Thyroid gland (tissue), 4 donors: ENCODE measurements around the gene MAP1LC3B2.

Experiments
- POLR2A ChIP-seq, 2 donors: fragments of 450-650 bp; IDR thresholded peaks; one replicate each; pipeline ENCODE4 v1.6.1; 2017; ENCODE audit warnings: antibody characterized with exemption in 2 of 2, mild to moderate bottlenecking in 2 of 2, moderate library complexity in 1 of 2
- TF ChIP-seq, protein P1 (sequence below), 6 experiments: fragments of 200-600 bp in 3 of 6; fragments of 450-650 bp in 3 of 6; sonication (generic) in 3 of 6; IDR thresholded peaks; one replicate each; pipeline ENCODE4 v1.5.1; 2016 to 2019; ENCODE audit warnings: antibody characterized with exemption in 6 of 6, mild to moderate bottlenecking in 2 of 6, inconsistent platforms in 1 of 6, moderate library complexity in 1 of 6

DNA sequence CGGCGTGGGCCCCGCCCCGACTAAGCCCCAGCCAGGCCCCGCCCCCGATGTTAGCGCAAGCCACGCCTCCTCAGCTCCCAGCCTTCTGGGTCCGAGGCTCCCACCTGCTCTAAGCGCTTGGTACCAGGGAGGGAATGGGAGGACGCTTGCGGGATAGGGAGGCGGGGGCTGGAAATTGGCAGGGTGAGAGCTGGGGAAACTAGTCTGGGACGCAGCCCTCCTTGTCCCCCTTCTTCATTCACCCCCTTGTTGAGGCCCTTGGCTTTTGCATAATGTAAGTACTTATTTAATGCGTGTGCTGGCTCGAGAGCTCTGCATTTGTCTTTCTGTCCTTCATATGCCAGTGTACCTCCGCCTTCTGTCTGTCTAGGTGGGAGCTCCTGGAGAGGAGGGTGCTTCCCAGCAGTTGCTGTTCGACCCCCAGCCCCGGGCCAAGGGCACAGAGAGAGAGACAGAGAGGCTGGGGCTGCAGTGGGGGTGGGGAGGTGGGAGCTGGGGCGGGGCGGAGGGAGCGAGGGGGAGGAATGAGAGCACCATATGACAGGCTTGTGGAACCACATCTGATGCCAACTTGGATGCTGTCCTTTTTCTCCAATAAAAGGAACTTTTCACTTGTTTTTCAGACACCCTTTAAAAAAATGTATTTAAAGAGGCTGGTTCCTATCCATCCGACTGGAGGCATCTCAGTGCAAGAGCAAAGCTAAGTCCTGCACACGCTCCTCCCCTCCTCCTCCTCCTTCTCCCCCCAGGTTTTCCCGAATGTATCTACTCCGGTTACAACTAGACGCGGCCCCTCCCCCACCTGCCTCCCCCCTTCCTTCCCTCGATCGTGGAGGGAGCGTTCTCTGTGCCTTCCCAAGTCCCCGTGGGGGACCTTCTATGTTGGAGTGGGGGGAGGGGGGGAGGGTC is 25.6 kb upstream of the MAP1LC3B2 start:
- TF ChIP-seq, protein P1, sequence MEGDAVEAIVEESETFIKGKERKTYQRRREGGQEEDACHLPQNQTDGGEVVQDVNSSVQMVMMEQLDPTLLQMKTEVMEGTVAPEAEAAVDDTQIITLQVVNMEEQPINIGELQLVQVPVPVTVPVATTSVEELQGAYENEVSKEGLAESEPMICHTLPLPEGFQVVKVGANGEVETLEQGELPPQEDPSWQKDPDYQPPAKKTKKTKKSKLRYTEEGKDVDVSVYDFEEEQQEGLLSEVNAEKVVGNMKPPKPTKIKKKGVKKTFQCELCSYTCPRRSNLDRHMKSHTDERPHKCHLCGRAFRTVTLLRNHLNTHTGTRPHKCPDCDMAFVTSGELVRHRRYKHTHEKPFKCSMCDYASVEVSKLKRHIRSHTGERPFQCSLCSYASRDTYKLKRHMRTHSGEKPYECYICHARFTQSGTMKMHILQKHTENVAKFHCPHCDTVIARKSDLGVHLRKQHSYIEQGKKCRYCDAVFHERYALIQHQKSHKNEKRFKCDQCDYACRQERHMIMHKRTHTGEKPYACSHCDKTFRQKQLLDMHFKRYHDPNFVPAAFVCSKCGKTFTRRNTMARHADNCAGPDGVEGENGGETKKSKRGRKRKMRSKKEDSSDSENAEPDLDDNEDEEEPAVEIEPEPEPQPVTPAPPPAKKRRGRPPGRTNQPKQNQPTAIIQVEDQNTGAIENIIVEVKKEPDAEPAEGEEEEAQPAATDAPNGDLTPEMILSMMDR (IDR thresholded peaks at IDR 0.05): no peak
- no peak for TF ChIP-seq POLR2A (IDR thresholded peaks at IDR 0.05)
